Kidney (tissue), 14 donors: Measurements from ENCODE around the gene TMC6. TPM values are rescaled to one million over a fixed set of nuclear protein-coding genes. Genes with fewer than 3 reads are reported as not detected.
"Not testable (repeated sequence)": the region's sequence is repeated elsewhere in the genome, so short reads cannot be mapped to it uniquely, and the experiment has no call there.

Experiments used
- DNase-seq, 5 donors: peaks; one replicate each; pipeline ENCODE4 v3.0.0-alpha.2; 2013 to 2020
- FAIRE-seq: peaks from 2 replicates; lab custom pipeline; 2012; peaks lifted over from hg19 to GRCh38; lab: Jason Lieb, UNC
- H3K27ac ChIP-seq, 2 donors: one replicate each; pipeline ENCODE4 v1.7.0; 2013; ENCODE audit warnings: low read depth in 2 of 2, low read length in 2 of 2, inconsistent platforms in 1 of 2
- H3K27me3 ChIP-seq: one replicate; pipeline ENCODE4 v1.7.1; 2013; ENCODE audit warnings: low read length, inconsistent platforms; ENCODE audit not compliant: control insufficient read depth, insufficient read depth
- H3K36me3 ChIP-seq, 3 donors: one replicate each; pipeline versions ENCODE4 v1.7.0 to v1.7.1; 2013; ENCODE audit warnings: low read length in 3 of 3, control low read depth in 1 of 3, inconsistent platforms in 1 of 3; ENCODE audit not compliant: insufficient read depth in 3 of 3, control insufficient read depth in 2 of 3
- H3K4me1 ChIP-seq, 3 donors: one replicate each; pipeline versions ENCODE4 v1.7.0 to v1.7.1; 2013; ENCODE audit warnings: low read length in 3 of 3, inconsistent platforms in 1 of 3, low read depth in 1 of 3; ENCODE audit not compliant: control insufficient read depth in 2 of 3, insufficient read depth in 2 of 3
- H3K4me3 ChIP-seq, 3 donors: one replicate each; pipeline versions ENCODE4 v1.7.0 to v1.8.1; 2013; ENCODE audit warnings: low read length in 3 of 3, control low read depth in 1 of 3, inconsistent platforms in 1 of 3
- H3K9ac ChIP-seq, 3 donors: one replicate each; pipeline versions ENCODE4 v1.7.0 to v1.7.1; 2013; ENCODE audit warnings: low read length in 3 of 3, control low read depth in 1 of 3, inconsistent platforms in 1 of 3
- H3K9me3 ChIP-seq, 3 donors: one replicate each; pipeline versions ENCODE4 v1.7.0 to v1.7.1; 2013; ENCODE audit warnings: low read length in 3 of 3, control low read depth in 1 of 3, inconsistent platforms in 1 of 3; ENCODE audit not compliant: control insufficient read depth in 2 of 3, insufficient read depth in 1 of 3
- CTCF ChIP-seq: IDR thresholded peaks from 3 replicates; pipeline ENCODE4 v1.5.1; 2012; ENCODE audit warnings: mild to moderate bottlenecking, moderate library complexity, borderline replicate concordance; ENCODE audit not compliant: insufficient read depth; ENCODE audit errors: extremely low read depth
- intact Hi-C: fragments of 100-400 bp; cut with DNase I; formaldehyde crosslinking; loops from one replicate; pipeline ENCODE4 v1.11.1; 2022
- polyA plus RNA-seq: library from polyadenylated mRNA; stranded (reverse); fragments of 350-450 nt; fragmentation: Illumina TruSeq; extraction: RNeasy Lipid Tissue Mini Kit (QIAGEN cat#74804); gene quantifications from one replicate; pipeline ENCODE4 v1.2.3, GENCODE V29; 2014; ENCODE audit warnings: low read depth, low replicate concordance; ENCODE audit not compliant: insufficient read depth
- total RNA-seq: library from RNA; stranded (reverse); fragmentation: NEBNext Ultra II Directional; extraction: Animal tissue kit (Norgen Biotek cat#: 25700); gene quantifications from one replicate; pipeline ENCODE4 v1.2.1, GENCODE V29; 2021
- donor health status: control.
- donor health status: control.
- donor health status: control.
- donor health status: control.
- donor health status: control.
- donor health status: DM: yes; HTN: yes; CAD: no.
- donor health status: Normal renal cell carcinoma (clear cell type).

TMC6 gene
- total and polyA plus RNA-seq, 2 donors from 2014 or later: 15.0 to 115 TPM

- Histone ChIP-seq H3K36me3 (no peaks in the 10 kb centered on the region), H3K27me3 (no peaks in the 10 kb centered on the region), H3K4me3 (no peak overlapping the region), H3K9me3 (no peaks in the 10 kb centered on the region), H3K9ac (no peak overlapping the region), H3K4me1 (peaks cover 0 to 28% (median 23%) of the 10 kb centered on the region in 3 donors), H3K27ac (no peak overlapping the region)
- no peak for TF ChIP-seq CTCF
- no peak for FAIRE-seq
- DNase-seq: peak; percentile 88 to 98 (median 90)
- intact Hi-C loops: no loop called here
Observed at GRCh38 chr17:78140169-78141051, 11.9 kb upstream of the TMC6 start.

GRCh38 chr17:78139861-78140168 lies 11.3 kb upstream of the TMC6 start:
- H3K9ac ChIP-seq, H3K36me3 ChIP-seq, H3K27ac ChIP-seq, H3K9me3 ChIP-seq, intact Hi-C loops, FAIRE-seq, H3K4me3 ChIP-seq, H3K27me3 ChIP-seq, DNase-seq: not testable (repeated sequence)
- H3K4me1 ChIP-seq: peaks cover 0 to 22% (median 17%) of the 10 kb centered on the region in 3 donors

- intact Hi-C loops: no loop called here
- no peaks in the 10 kb centered on the region for H3K36me3 ChIP-seq
- no peak overlapping the region for H3K4me3 ChIP-seq
- H3K9me3 ChIP-seq: no peaks in the 10 kb centered on the region
- H3K4me1 ChIP-seq: peaks cover 0 to 11% (median 5%) of the 10 kb centered on the region in 3 donors
- DNase-seq: peak in 1 of 5 donors; percentile 52
- no peak for FAIRE-seq
- no peak overlapping the region for H3K9ac ChIP-seq
- TF ChIP-seq CTCF: no peak
- no peaks in the 10 kb centered on the region for H3K27me3 ChIP-seq
- no peak overlapping the region for H3K27ac ChIP-seq
Observed at GRCh38 chr17:78138204-78139060, 9.9 kb upstream of the TMC6 start.
